Endodermal cell (in vitro differentiated cells): ENCODE measurements around the gene USH1C. TPM values are rescaled to one million over a fixed set of nuclear protein-coding genes. Genes with fewer than 3 reads are reported as not detected.

Experiments used
- DNase-seq: peaks from one replicate; pipeline ENCODE4 v3.0.0-alpha.2; 2017
- H3K27ac ChIP-seq: 2 replicates; pipeline ENCODE4 v1.5.1; 2013; ENCODE audit warnings: mild to moderate bottlenecking, low read depth, low read length, moderate library complexity
- H3K27me3 ChIP-seq: 2 replicates; pipeline ENCODE4 v1.6.1; 2013; ENCODE audit warnings: mild to moderate bottlenecking, low read length, moderate library complexity; ENCODE audit not compliant: insufficient read depth, control insufficient read depth, poor library complexity, severe bottlenecking
- H3K36me3 ChIP-seq: 2 replicates; pipeline ENCODE4 v1.7.0; 2013; ENCODE audit warnings: mild to moderate bottlenecking, low read length, moderate library complexity; ENCODE audit not compliant: control insufficient read depth, insufficient read depth
- H3K4me1 ChIP-seq: one replicate; pipeline ENCODE4 v1.7.0; 2013; ENCODE audit warnings: low read length; ENCODE audit not compliant: control insufficient read depth, insufficient read depth
- H3K4me3 ChIP-seq: 2 replicates; pipeline ENCODE4 v1.5.1; 2013; ENCODE audit warnings: mild to moderate bottlenecking, low read length, moderate library complexity
- H3K9ac ChIP-seq: 2 replicates; pipeline ENCODE4 v1.6.1; 2013; ENCODE audit warnings: mild to moderate bottlenecking, low read length, moderate library complexity; ENCODE audit not compliant: poor library complexity, severe bottlenecking; ENCODE audit errors: extremely low read depth
- H3K9me3 ChIP-seq: 2 replicates; pipeline ENCODE4 v1.6.1; 2013; ENCODE audit warnings: mild to moderate bottlenecking, low read length, moderate library complexity; ENCODE audit not compliant: control insufficient read depth
- H3K27ac Mint-ChIP-seq: 2 replicates; pipeline ENCODE4 v1.8.0; 2020; ENCODE audit warnings: mixed read lengths
- H3K27me3 Mint-ChIP-seq: 2 replicates; pipeline ENCODE4 v1.8.0; 2021; ENCODE audit warnings: mild to moderate bottlenecking, mixed read lengths; ENCODE audit not compliant: insufficient read depth
- H3K36me3 Mint-ChIP-seq: 2 replicates; pipeline ENCODE4 v1.8.0; 2020; ENCODE audit warnings: low read depth, mixed read lengths
- H3K4me1 Mint-ChIP-seq: 2 replicates; pipeline ENCODE4 v1.8.0; 2020; ENCODE audit warnings: mixed read lengths
- H3K4me3 Mint-ChIP-seq: 2 replicates; pipeline ENCODE4 v1.8.0; 2020; ENCODE audit warnings: mild to moderate bottlenecking, moderate library complexity, mixed read lengths
- H3K9me3 Mint-ChIP-seq: 2 replicates; pipeline ENCODE4 v1.8.0; 2020; ENCODE audit warnings: mild to moderate bottlenecking, mixed read lengths
- WGBS, 2 experiments: methylation state at CpG; one replicate each; pipeline versions ENCODE4 v1.1.5 to v1.1.7; 2013; ENCODE audit warnings: missing lambda C conversion rate in 2 of 2, mixed read lengths in 1 of 2; ENCODE audit not compliant: insufficient coverage in 1 of 2, insufficient read length in 1 of 2; 5-methylcytosine and 5-hydroxymethylcytosine counted together
- total RNA-seq, 2 donors: library from RNA; stranded (reverse); fragmentation: NEBNext Ultra II Directional in 1 of 2; extraction: Animal tissue kit (Norgen Biotek cat#: 25700) in 1 of 2; gene quantifications; 2 replicates in 1 of 2; 3 replicates in 1 of 2; pipeline ENCODE4 v1.2.1, GENCODE V29; 2021
- TF ChIP-seq, protein P1 (sequence below): fragments of 200-600 bp; sonication (generic); conservative IDR thresholded peaks from 2 replicates; pipeline ENCODE4 v1.5.0; 2021; ENCODE audit warnings: antibody characterized with exemption, mild to moderate bottlenecking

The USH1C gene
- total RNA-seq, 2 donors from 2014 or later = 1.5 to 2.8 TPM

DNA sequence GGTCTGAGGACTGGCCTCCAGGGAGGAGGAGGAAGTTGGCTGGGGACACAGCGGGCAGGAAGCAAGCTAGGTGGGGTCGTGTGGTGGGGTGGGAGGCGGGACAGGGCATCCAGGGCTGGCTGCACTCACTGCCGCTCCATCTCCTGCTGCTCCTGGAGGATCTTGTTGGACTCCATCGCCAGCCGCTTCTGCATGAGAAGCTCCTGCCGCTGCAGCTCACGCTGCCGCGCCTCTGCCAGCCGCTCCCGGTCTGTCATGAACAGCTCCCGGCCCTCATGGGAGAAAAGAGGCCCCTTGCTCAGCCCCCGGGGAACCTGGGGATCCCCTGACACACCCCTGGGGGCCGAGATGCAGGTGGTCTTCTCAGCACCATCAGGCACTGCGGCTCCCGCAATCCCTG is 21.6 kb downstream of the USH1C start:
- no peaks in the 10 kb centered on the region for H3K9me3 ChIP-seq
- no peak overlapping the region for H3K4me3 Mint-ChIP-seq
- no peaks in the 10 kb centered on the region for H3K4me1 ChIP-seq
- H3K9me3 Mint-ChIP-seq = no peaks in the 10 kb centered on the region
- TF ChIP-seq, protein P1, sequence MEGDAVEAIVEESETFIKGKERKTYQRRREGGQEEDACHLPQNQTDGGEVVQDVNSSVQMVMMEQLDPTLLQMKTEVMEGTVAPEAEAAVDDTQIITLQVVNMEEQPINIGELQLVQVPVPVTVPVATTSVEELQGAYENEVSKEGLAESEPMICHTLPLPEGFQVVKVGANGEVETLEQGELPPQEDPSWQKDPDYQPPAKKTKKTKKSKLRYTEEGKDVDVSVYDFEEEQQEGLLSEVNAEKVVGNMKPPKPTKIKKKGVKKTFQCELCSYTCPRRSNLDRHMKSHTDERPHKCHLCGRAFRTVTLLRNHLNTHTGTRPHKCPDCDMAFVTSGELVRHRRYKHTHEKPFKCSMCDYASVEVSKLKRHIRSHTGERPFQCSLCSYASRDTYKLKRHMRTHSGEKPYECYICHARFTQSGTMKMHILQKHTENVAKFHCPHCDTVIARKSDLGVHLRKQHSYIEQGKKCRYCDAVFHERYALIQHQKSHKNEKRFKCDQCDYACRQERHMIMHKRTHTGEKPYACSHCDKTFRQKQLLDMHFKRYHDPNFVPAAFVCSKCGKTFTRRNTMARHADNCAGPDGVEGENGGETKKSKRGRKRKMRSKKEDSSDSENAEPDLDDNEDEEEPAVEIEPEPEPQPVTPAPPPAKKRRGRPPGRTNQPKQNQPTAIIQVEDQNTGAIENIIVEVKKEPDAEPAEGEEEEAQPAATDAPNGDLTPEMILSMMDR = no peak
- H3K9ac ChIP-seq = no peak overlapping the region
- H3K27me3 ChIP-seq = no peaks in the 10 kb centered on the region
- H3K4me1 Mint-ChIP-seq = no peaks in the 10 kb centered on the region
- H3K36me3 ChIP-seq = no peaks in the 10 kb centered on the region
- peaks cover 2% of the 10 kb centered on the region for H3K27me3 Mint-ChIP-seq
- no peaks in the 10 kb centered on the region for H3K36me3 Mint-ChIP-seq
- no peak overlapping the region for H3K4me3 ChIP-seq
- no peak overlapping the region for H3K27ac Mint-ChIP-seq
- 88 to 95% methylated on average over 4 to 17 of the region's 17 CpGs for WGBS, 2 experiments
- no peak overlapping the region for H3K27ac ChIP-seq
- no peak for DNase-seq

DNA sequence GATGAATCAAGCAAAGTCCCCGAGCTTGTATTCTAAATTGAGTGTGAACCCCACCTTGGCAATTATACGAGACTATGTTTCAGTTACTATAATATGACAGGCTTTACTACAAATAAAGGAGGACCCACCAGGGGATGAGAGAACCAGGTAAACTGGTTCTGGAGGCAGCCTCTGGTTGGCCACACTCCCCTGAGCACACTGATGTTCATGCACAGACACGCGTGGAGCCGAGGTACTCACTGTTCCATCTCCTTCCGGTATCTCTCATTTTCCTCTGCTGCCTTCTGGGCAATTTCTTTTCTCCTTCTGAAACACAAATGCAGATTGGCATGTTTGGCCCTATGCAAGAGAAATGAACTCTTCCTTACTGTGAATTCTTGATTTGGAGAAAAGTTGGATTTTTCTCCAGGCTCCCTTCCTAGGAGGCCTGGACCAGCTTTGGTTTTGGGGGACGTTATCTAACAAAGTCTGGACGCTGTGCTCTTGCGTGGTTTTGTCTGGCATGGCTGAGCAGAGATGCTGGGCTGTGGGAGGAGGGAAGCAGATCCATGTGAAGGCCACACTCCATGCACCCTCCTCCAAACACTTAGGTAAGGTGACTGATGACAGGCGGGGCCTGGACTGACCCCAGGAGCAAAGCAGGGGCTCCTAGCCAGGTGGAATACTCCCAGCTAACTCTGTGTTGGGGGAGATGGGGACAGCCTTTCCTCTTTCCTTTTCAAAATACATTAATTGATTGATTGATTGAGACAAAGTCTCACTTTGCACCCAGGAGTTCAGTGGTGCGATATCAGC is 22.9 kb downstream of the USH1C start:
- peaks cover 2% of the 10 kb centered on the region for H3K27me3 Mint-ChIP-seq
- no peaks in the 10 kb centered on the region for H3K9me3 ChIP-seq
- no peaks in the 10 kb centered on the region for H3K27me3 ChIP-seq
- H3K4me3 Mint-ChIP-seq = no peak overlapping the region
- no peak for DNase-seq
- H3K4me3 ChIP-seq = no peak overlapping the region
- TF ChIP-seq, protein P1 = no peak
- no peaks in the 10 kb centered on the region for H3K4me1 Mint-ChIP-seq
- no peaks in the 10 kb centered on the region for H3K36me3 Mint-ChIP-seq
- H3K27ac Mint-ChIP-seq = no peak overlapping the region
- H3K9me3 Mint-ChIP-seq = no peaks in the 10 kb centered on the region
- WGBS, 2 experiments = 93 to 95% methylated on average over 3 to 11 of the region's 11 CpGs
- H3K9ac ChIP-seq = no peak overlapping the region
- H3K4me1 ChIP-seq = no peaks in the 10 kb centered on the region
- no peaks in the 10 kb centered on the region for H3K36me3 ChIP-seq
- no peak overlapping the region for H3K27ac ChIP-seq

DNA sequence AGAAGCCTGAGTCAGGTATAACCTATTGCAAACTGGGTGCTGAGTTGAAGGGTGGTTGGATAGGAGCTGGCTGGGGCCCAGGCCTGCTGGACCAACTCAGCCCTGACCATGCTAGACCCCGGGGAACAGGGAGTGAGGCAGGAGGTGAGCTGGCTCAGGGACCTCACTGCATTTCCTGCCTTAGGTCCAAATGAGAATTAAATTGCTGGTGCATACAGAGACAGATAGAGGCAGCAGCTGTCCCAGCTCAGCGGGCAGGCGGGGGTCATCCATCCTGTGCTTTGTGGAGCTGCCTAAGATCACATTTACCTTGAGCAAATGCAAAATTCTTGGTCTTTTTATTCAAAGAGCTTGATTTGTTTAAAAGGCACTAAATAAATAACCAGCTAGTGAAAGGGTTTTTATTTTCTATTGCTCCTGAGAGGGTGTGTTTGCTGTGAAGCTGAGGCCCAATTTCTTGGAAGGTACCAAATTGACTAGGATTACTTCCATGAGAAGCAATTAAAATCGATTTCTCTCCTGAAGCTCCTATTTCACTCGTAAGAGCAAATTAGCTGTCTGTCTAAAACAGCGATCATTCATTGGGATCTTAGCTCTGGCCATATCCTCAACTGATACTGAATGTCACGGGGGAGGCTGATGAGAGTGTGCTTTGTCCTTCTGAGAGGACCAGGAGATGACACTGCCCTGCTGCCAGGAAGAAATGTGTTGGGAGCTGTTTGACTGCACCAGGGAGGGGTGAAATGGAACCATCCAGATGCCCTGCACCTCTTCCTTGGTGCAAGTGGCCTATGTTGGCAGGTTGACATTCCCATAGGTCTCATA is 24.9 kb downstream of the USH1C start:
- no peaks in the 10 kb centered on the region for H3K36me3 Mint-ChIP-seq
- H3K36me3 ChIP-seq = no peaks in the 10 kb centered on the region
- H3K27me3 ChIP-seq = no peaks in the 10 kb centered on the region
- no peaks in the 10 kb centered on the region for H3K9me3 Mint-ChIP-seq
- H3K9ac ChIP-seq = no peak overlapping the region
- H3K4me3 ChIP-seq = no peak overlapping the region
- H3K4me1 ChIP-seq = no peaks in the 10 kb centered on the region
- WGBS, 2 experiments = 77 to 86% methylated on average over 4 to 7 of the region's 7 CpGs
- H3K4me1 Mint-ChIP-seq = no peaks in the 10 kb centered on the region
- TF ChIP-seq, protein P1 = no peak
- no peak for DNase-seq
- no peak overlapping the region for H3K4me3 Mint-ChIP-seq
- H3K9me3 ChIP-seq = no peaks in the 10 kb centered on the region
- H3K27me3 Mint-ChIP-seq = peaks cover 2% of the 10 kb centered on the region
- no peak overlapping the region for H3K27ac ChIP-seq
- H3K27ac Mint-ChIP-seq = no peak overlapping the region
